H1 (cell line): Measurements from ENCODE around the gene FHL2. TPM values are rescaled to one million over a fixed set of nuclear protein-coding genes. Genes with fewer than 3 reads are reported as not detected.

Experiments
- BCL11A ChIP-seq, 2 experiments: IDR thresholded peaks; one replicate each; pipeline ENCODE4 v1.6.1; 2011; ENCODE audit warnings: low read depth in 2 of 2, low read length in 2 of 2, mild to moderate bottlenecking in 2 of 2
- BRCA1 ChIP-seq: IDR thresholded peaks from 2 replicates; pipeline ENCODE4 v1.6.1; 2012; ENCODE audit warnings: low read depth, low read length, improper control_type of control experiment
- CBX8 ChIP-seq: fragments of 300-800, 300-1000 bp; sonication (generic); IDR thresholded peaks from 2 replicates; pipeline ENCODE4 v1.7.1; 2016; ENCODE audit warnings: low read depth, low read length, borderline replicate concordance
- CEBPB ChIP-seq: IDR thresholded peaks from 2 replicates; pipeline ENCODE4 v1.6.1; 2012; ENCODE audit warnings: low read depth, low read length
- CHD2 ChIP-seq: IDR thresholded peaks from 2 replicates; pipeline ENCODE4 v1.6.1; 2012; ENCODE audit warnings: low read length, improper control_type of control experiment
- KDM4A ChIP-seq: IDR thresholded peaks from one replicate; pipeline ENCODE4 v1.7.1; 2012; ENCODE audit warnings: low read depth, mild to moderate bottlenecking, moderate library complexity, low read length, inconsistent platforms; ENCODE audit not compliant: severe bottlenecking
- RBBP5 ChIP-seq: IDR thresholded peaks from 2 replicates; pipeline ENCODE4 v1.7.1; 2012; ENCODE audit warnings: low read depth, mild to moderate bottlenecking, inconsistent platforms, low read length, moderate library complexity, borderline replicate concordance
- SIN3A ChIP-seq, 2 experiments: IDR thresholded peaks in 1 of 2; conservative IDR thresholded peaks in 1 of 2; 2 replicates each; pipeline ENCODE4 v1.6.1; 2011 to 2012; ENCODE audit warnings: low read length in 2 of 2, improper control_type of control experiment in 1 of 2, low read depth in 1 of 2, mild to moderate bottlenecking in 1 of 2
- TCF12 ChIP-seq: IDR thresholded peaks from 2 replicates; pipeline ENCODE4 v1.6.1; 2011; ENCODE audit warnings: low read depth, mild to moderate bottlenecking, low read length
- polyA plus RNA-seq, 7 experiments: library from polyadenylated mRNA; depleted of rRNA in 3 of 7; stranded (reverse) in 5 of 7; unstranded in 2 of 7; fragments of >200 nt in 5 of 7; fragments of 200-250 nt in 2 of 7; gene quantifications; 1 replicate in 5 of 7; 2 replicates in 1 of 7; 4 replicates in 1 of 7; pipeline versions ENCODE4 v1.2.1 to v1.2.3, GENCODE V29; 2011 to 2013; ENCODE audit warnings: missing spikeins in 2 of 7, mixed read lengths in 2 of 7
- total RNA-seq: library from RNA; stranded (reverse); fragmentation: NEBNext Ultra II Directional; extraction: Animal tissue kit (Norgen Biotek cat#: 25700); gene quantifications from 2 replicates; pipeline ENCODE4 v1.2.1, GENCODE V29; 2021
- TF ChIP-seq, protein P1 (sequence below): fragments of 300-600 bp; sonication (generic); IDR thresholded peaks from 2 replicates; pipeline ENCODE4 v1.7.1; 2012; ENCODE audit warnings: low read length, moderate library complexity, mild to moderate bottlenecking, inconsistent platforms; ENCODE audit not compliant: insufficient replicate concordance

The FHL2 gene
- total and polyA plus RNA-seq, 2 of the 8 experiments (the other 6 are each of a cell fraction or from before 2014, with no cell fraction given): 33.2 to 64.3 TPM

- TF ChIP-seq, protein P1, sequence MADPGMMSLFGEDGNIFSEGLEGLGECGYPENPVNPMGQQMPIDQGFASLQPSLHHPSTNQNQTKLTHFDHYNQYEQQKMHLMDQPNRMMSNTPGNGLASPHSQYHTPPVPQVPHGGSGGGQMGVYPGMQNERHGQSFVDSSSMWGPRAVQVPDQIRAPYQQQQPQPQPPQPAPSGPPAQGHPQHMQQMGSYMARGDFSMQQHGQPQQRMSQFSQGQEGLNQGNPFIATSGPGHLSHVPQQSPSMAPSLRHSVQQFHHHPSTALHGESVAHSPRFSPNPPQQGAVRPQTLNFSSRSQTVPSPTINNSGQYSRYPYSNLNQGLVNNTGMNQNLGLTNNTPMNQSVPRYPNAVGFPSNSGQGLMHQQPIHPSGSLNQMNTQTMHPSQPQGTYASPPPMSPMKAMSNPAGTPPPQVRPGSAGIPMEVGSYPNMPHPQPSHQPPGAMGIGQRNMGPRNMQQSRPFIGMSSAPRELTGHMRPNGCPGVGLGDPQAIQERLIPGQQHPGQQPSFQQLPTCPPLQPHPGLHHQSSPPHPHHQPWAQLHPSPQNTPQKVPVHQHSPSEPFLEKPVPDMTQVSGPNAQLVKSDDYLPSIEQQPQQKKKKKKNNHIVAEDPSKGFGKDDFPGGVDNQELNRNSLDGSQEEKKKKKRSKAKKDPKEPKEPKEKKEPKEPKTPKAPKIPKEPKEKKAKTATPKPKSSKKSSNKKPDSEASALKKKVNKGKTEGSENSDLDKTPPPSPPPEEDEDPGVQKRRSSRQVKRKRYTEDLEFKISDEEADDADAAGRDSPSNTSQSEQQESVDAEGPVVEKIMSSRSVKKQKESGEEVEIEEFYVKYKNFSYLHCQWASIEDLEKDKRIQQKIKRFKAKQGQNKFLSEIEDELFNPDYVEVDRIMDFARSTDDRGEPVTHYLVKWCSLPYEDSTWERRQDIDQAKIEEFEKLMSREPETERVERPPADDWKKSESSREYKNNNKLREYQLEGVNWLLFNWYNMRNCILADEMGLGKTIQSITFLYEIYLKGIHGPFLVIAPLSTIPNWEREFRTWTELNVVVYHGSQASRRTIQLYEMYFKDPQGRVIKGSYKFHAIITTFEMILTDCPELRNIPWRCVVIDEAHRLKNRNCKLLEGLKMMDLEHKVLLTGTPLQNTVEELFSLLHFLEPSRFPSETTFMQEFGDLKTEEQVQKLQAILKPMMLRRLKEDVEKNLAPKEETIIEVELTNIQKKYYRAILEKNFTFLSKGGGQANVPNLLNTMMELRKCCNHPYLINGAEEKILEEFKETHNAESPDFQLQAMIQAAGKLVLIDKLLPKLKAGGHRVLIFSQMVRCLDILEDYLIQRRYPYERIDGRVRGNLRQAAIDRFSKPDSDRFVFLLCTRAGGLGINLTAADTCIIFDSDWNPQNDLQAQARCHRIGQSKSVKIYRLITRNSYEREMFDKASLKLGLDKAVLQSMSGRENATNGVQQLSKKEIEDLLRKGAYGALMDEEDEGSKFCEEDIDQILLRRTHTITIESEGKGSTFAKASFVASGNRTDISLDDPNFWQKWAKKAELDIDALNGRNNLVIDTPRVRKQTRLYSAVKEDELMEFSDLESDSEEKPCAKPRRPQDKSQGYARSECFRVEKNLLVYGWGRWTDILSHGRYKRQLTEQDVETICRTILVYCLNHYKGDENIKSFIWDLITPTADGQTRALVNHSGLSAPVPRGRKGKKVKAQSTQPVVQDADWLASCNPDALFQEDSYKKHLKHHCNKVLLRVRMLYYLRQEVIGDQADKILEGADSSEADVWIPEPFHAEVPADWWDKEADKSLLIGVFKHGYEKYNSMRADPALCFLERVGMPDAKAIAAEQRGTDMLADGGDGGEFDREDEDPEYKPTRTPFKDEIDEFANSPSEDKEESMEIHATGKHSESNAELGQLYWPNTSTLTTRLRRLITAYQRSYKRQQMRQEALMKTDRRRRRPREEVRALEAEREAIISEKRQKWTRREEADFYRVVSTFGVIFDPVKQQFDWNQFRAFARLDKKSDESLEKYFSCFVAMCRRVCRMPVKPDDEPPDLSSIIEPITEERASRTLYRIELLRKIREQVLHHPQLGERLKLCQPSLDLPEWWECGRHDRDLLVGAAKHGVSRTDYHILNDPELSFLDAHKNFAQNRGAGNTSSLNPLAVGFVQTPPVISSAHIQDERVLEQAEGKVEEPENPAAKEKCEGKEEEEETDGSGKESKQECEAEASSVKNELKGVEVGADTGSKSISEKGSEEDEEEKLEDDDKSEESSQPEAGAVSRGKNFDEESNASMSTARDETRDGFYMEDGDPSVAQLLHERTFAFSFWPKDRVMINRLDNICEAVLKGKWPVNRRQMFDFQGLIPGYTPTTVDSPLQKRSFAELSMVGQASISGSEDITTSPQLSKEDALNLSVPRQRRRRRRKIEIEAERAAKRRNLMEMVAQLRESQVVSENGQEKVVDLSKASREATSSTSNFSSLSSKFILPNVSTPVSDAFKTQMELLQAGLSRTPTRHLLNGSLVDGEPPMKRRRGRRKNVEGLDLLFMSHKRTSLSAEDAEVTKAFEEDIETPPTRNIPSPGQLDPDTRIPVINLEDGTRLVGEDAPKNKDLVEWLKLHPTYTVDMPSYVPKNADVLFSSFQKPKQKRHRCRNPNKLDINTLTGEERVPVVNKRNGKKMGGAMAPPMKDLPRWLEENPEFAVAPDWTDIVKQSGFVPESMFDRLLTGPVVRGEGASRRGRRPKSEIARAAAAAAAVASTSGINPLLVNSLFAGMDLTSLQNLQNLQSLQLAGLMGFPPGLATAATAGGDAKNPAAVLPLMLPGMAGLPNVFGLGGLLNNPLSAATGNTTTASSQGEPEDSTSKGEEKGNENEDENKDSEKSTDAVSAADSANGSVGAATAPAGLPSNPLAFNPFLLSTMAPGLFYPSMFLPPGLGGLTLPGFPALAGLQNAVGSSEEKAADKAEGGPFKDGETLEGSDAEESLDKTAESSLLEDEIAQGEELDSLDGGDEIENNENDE: no peak
- TF ChIP-seq BRCA1 (no peak), SIN3A (conservative IDR thresholded peaks at IDR 0.05 in 1 of 2, IDR thresholded peaks at IDR 0.05 in 1 of 2; ENCODE audit: low read depth in 1 of 2, low read length in 2 of 2) (no peak), TCF12 (no peak), KDM4A (no peak), BCL11A (IDR thresholded peaks at IDR 0.05; ENCODE audit: low read depth in 2 of 2, low read length in 2 of 2) (no peak), CBX8 (no peak), CHD2 (no peak), RBBP5 (no peak), CEBPB (no peak)
Observed at GRCh38 chr2:105399207-105399861, 483 bp upstream of the FHL2 start (continued).
